A549 (cell line): Measurements from ENCODE around the gene NFIX.

Source experiments
- CTCF ChIP-seq: fragments of >200 bp; sonication (Bioruptor Twin); formaldehyde crosslinking; IDR thresholded peaks from 3 replicates; pipeline ENCODE4 v1.5.1; 2016
- POLR2AphosphoS2 ChIP-seq: conservative IDR thresholded peaks from 2 replicates; pipeline ENCODE4 v1.6.1; 2012; ENCODE audit warnings: low read length, improper control_type of control experiment, inconsistent platforms

- no peak for TF ChIP-seq POLR2AphosphoS2
- no peak for TF ChIP-seq CTCF
Observed at GRCh38 chr19:13022859-13023636, 27.8 kb downstream of the NFIX start.
